RPMI8226 (cell line): ENCODE data around the gene HS6ST3.
A peak's percentile ranks its signal among the peaks of the same experiment; 100 is the strongest.

Source experiments
- DNase-seq: peaks from one replicate; pipeline ENCODE4 v3.0.0-alpha.2; 2015

HS6ST3 gene

GRCh38 chr13:96342852-96343465, 253.1 kb downstream of the HS6ST3 start:
- DNase-seq = no peak

- DNase-seq = no peak
Observed at GRCh38 chr13:96346921-96347320, 257.0 kb downstream of the HS6ST3 start.

GRCh38 chr13:96373597-96373996, 283.7 kb downstream of the HS6ST3 start:
- no peak for DNase-seq

GRCh38 chr13:96377835-96378234, 287.9 kb downstream of the HS6ST3 start:
- no peak for DNase-seq

GRCh38 chr13:96379967-96380366, 290.1 kb downstream of the HS6ST3 start:
- no peak for DNase-seq

GRCh38 chr13:96381681-96382080, 291.8 kb downstream of the HS6ST3 start:
- DNase-seq = no peak

GRCh38 chr13:96388598-96388997, 298.7 kb downstream of the HS6ST3 start:
- no peak for DNase-seq

GRCh38 chr13:96391606-96392005, 301.7 kb downstream of the HS6ST3 start:
- DNase-seq = no peak

- no peak for DNase-seq
Observed at GRCh38 chr13:96397807-96398206, 307.9 kb downstream of the HS6ST3 start.

GRCh38 chr13:96398486-96398885, 308.6 kb downstream of the HS6ST3 start:
- no peak for DNase-seq

- DNase-seq = no peak
Observed at GRCh38 chr13:96403241-96403640, 313.3 kb downstream of the HS6ST3 start.

- DNase-seq = no peak
Observed at GRCh38 chr13:96403651-96404050, 313.7 kb downstream of the HS6ST3 start.

GRCh38 chr13:96415831-96416385, 326.0 kb downstream of the HS6ST3 start:
- DNase-seq = no peak

GRCh38 chr13:96417939-96418685, 328.2 kb downstream of the HS6ST3 start:
- no peak for DNase-seq

GRCh38 chr13:96421314-96421713, 331.4 kb downstream of the HS6ST3 start:
- DNase-seq = no peak

GRCh38 chr13:96422002-96422401, 332.1 kb downstream of the HS6ST3 start:
- DNase-seq = no peak

- no peak for DNase-seq
Observed at GRCh38 chr13:96426167-96426566, 336.3 kb downstream of the HS6ST3 start.

GRCh38 chr13:96428911-96429310, 339.0 kb downstream of the HS6ST3 start:
- DNase-seq = peak; percentile 18

- no peak for DNase-seq
Observed at GRCh38 chr13:96431044-96431581, 341.2 kb downstream of the HS6ST3 start.

- DNase-seq = peak; percentile 7
Observed at GRCh38 chr13:96444676-96445075, 354.8 kb downstream of the HS6ST3 start.

GRCh38 chr13:96449920-96450319, 360.0 kb downstream of the HS6ST3 start:
- no peak for DNase-seq

GRCh38 chr13:96450326-96451020, 360.6 kb downstream of the HS6ST3 start:
- no peak for DNase-seq

GRCh38 chr13:96454466-96454865, 364.6 kb downstream of the HS6ST3 start:
- no peak for DNase-seq
